Measurements from ENCODE around the gene SLC39A3. TPM values are rescaled to one million over a fixed set of nuclear protein-coding genes. Genes with fewer than 3 reads are reported as not detected.

SLC39A3 gene
- total RNA-seq, 1 donor from 2014 or later, result 52.2 TPM

DNA sequence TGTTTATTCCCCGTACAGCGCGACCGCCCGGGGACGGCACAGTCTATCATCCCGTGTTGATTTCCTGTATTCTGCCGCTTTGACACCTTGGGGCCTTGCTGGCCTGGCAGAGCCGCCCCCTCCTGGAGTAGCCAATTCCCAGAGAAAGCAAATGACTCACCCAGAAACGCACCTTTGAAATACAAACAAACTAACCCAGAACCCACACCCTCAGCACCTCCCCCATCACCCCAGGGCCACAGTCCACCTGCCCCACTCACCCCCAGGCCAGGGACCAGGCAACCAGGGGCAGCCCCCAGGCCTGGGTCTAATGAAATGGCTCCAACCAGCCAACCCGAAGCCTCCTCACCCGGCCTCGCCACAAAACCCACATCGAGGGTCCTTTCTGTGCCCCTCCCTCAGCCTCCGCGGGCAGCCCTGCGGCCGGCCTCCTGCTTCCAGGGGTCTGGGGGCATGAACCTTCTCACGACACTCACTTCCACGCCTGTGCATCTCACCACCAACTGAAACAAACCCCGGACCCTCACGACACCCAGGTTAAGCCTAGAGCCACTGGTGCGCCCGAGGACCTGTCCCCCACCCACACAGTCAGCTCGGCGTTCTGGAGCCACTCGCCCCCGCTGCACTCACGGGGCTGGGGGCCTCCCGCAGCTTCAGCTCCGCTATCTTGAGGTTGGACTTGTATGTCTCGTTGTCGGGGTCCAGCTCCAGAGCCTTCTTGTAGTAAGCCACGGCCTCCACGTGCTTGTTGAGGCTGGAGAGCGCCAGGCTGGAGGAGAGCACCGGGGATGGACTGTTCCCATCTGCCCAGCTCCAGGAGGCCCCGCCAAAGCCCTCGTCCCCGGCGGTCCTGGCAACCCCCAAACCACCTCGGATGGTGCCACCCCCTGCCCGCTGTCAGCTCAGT is 22.3 kb upstream of the SLC39A3 start:
- Mint-ChIP-seq H3K27me3 (no peaks in the 10 kb centered on the region), H3K36me3 (ENCODE audit: low read depth) (peaks cover 40% of the 10 kb centered on the region), H3K4me1 (no peaks in the 10 kb centered on the region), H3K9me3 (no peaks in the 10 kb centered on the region), H3K4me3 (no peak overlapping the region), H3K27ac (no peak overlapping the region)
- DNase-seq, result no peak
- intact Hi-C loops (cut with micrococcal nuclease), result no loop called here

GRCh38 chr19:2761309-2761677 is 21.5 kb upstream of the SLC39A3 start:
- Mint-ChIP-seq H3K27ac (no peak overlapping the region), H3K36me3 (ENCODE audit: low read depth) (peaks cover 38% of the 10 kb centered on the region), H3K4me1 (no peaks in the 10 kb centered on the region), H3K27me3 (no peaks in the 10 kb centered on the region), H3K4me3 (no peak overlapping the region), H3K9me3 (no peaks in the 10 kb centered on the region)
- intact Hi-C loops (cut with micrococcal nuclease), result no loop called here
- no peak for DNase-seq

- Mint-ChIP-seq H3K27me3 (no peaks in the 10 kb centered on the region), H3K4me3 (no peak overlapping the region), H3K27ac (no peak overlapping the region), H3K9me3 (no peaks in the 10 kb centered on the region), H3K4me1 (no peaks in the 10 kb centered on the region), H3K36me3 (ENCODE audit: low read depth) (peaks cover 42% of the 10 kb centered on the region)
- DNase-seq, result no peak
- intact Hi-C loops (cut with micrococcal nuclease), result no loop called here
These were observed 20.1 kb upstream of the SLC39A3 start for GRCh38 chr19:2759965-2760364.

GRCh38 chr19:2759362-2759761 is 19.5 kb upstream of the SLC39A3 start:
- no peaks in the 10 kb centered on the region for H3K4me1 Mint-ChIP-seq
- H3K36me3 Mint-ChIP-seq (ENCODE audit: low read depth), result peaks cover 40% of the 10 kb centered on the region
- no peaks in the 10 kb centered on the region for H3K27me3 Mint-ChIP-seq
- H3K27ac Mint-ChIP-seq, result no peak overlapping the region
- intact Hi-C loops (cut with micrococcal nuclease), result no loop called here
- no peak overlapping the region for H3K4me3 Mint-ChIP-seq
- no peaks in the 10 kb centered on the region for H3K9me3 Mint-ChIP-seq
- DNase-seq, result no peak

GRCh38 chr19:2758601-2759313 is 18.9 kb upstream of the SLC39A3 start:
- Mint-ChIP-seq H3K9me3 (no peaks in the 10 kb centered on the region), H3K27me3 (no peaks in the 10 kb centered on the region)
- intact Hi-C loops (cut with micrococcal nuclease), result no loop called here

GRCh38 chr19:2756921-2757881 is 17.4 kb upstream of the SLC39A3 start:
- peaks cover 2% of the 10 kb centered on the region for H3K4me1 Mint-ChIP-seq
- no peak overlapping the region for H3K4me3 Mint-ChIP-seq
- no peaks in the 10 kb centered on the region for H3K9me3 Mint-ChIP-seq
- no peak overlapping the region for H3K27ac Mint-ChIP-seq
- H3K36me3 Mint-ChIP-seq (ENCODE audit: low read depth), result peaks cover 35% of the 10 kb centered on the region
- DNase-seq, result no peak
- intact Hi-C loops (cut with micrococcal nuclease), result no loop called here
- H3K27me3 Mint-ChIP-seq, result no peaks in the 10 kb centered on the region

More at GRCh38 chr19:2758601-2759313, 18.9 kb upstream of the SLC39A3 start:
- H3K4me3 Mint-ChIP-seq, result no peak overlapping the region
- H3K27ac Mint-ChIP-seq, result no peak overlapping the region
- no peaks in the 10 kb centered on the region for H3K4me1 Mint-ChIP-seq
- DNase-seq, result no peak
- peaks cover 39% of the 10 kb centered on the region for H3K36me3 Mint-ChIP-seq (ENCODE audit: low read depth)

DNA sequence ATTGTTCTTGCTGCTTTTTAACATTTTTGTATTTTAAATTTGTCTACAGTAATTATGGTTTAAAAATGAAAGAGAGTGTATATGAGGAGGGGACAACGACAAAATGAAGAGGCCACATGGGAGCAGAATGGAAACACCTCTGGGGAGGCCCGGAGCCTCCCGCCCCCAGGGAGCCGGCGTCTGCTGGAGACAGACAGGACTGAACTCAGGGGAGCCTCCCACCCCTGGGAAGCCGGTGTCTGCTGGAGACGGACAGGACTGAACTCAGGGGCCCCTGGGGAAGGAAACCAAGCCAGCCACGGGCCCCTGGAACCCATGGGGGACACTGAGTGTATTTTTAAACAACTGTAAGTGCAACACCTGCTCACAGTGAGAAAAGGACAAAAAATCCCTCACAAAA is 16.7 kb upstream of the SLC39A3 start:
- peaks cover 2% of the 10 kb centered on the region for H3K4me1 Mint-ChIP-seq
- H3K27me3 Mint-ChIP-seq, result no peaks in the 10 kb centered on the region
- H3K36me3 Mint-ChIP-seq (ENCODE audit: low read depth), result peaks cover 30% of the 10 kb centered on the region
- no peak overlapping the region for H3K4me3 Mint-ChIP-seq
- intact Hi-C loops (cut with micrococcal nuclease), result no loop called here
- H3K27ac Mint-ChIP-seq, result no peak overlapping the region
- DNase-seq, result no peak
- no peaks in the 10 kb centered on the region for H3K9me3 Mint-ChIP-seq

- Mint-ChIP-seq H3K4me1 (peaks cover 2% of the 10 kb centered on the region), H3K27me3 (no peaks in the 10 kb centered on the region), H3K36me3 (ENCODE audit: low read depth) (peaks cover 30% of the 10 kb centered on the region), H3K27ac (no peak overlapping the region), H3K9me3 (no peaks in the 10 kb centered on the region), H3K4me3 (no peak overlapping the region)
- intact Hi-C loops (cut with micrococcal nuclease), result no loop called here
- DNase-seq, result no peak
These were observed 16.0 kb upstream of the SLC39A3 start for GRCh38 chr19:2755811-2756210.

- H3K4me1 Mint-ChIP-seq, result peaks cover 2% of the 10 kb centered on the region
- H3K27me3 Mint-ChIP-seq, result no peaks in the 10 kb centered on the region
- no peaks in the 10 kb centered on the region for H3K9me3 Mint-ChIP-seq
- intact Hi-C loops (cut with micrococcal nuclease), result no loop called here
- DNase-seq, result no peak
- H3K4me3 Mint-ChIP-seq, result no peak overlapping the region
- H3K27ac Mint-ChIP-seq, result no peak overlapping the region
- peaks cover 30% of the 10 kb centered on the region for H3K36me3 Mint-ChIP-seq (ENCODE audit: low read depth)
These were observed 15.6 kb upstream of the SLC39A3 start for GRCh38 chr19:2755448-2755705.

DNA sequence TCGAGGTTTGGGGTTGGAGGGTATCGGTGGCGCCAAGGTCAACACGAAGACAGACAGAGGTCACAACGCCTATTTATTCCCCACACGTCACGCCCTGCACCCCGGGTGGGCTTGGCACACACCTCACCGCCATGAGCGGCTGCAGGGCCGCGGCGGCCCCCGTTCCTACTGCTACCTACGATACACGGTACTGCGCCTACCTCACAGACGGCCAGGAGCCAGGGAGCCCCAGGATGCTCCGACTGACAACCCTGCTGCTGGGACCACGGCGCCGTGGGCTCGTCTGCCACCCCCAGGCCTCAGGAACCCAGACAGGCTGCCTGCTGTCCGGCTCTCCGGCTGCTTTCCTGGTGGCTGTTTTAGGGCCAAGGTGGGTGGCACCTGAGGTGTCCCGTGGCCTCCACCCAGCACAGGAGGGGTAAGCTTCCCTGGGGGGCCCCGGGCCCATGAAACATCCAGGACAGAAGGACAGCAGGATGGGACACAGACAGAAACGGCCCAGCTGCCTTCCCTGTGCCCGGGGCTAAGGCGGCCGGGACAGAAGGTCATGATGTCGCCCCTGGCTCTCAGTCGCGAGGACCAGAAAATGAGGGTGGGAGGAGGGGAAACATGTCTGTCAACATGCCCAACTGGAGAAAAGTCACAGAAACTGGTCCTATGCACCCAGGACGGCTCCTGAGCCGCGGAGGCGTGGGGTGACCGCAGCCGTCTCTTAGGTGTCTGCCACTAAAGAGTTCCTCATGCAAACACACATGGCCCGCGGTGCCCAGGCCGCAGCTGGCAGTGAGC is 15.0 kb upstream of the SLC39A3 start:
- no peak overlapping the region for H3K4me3 Mint-ChIP-seq
- intact Hi-C loops (cut with micrococcal nuclease), result no loop called here
- H3K9me3 Mint-ChIP-seq, result no peaks in the 10 kb centered on the region

DNA sequence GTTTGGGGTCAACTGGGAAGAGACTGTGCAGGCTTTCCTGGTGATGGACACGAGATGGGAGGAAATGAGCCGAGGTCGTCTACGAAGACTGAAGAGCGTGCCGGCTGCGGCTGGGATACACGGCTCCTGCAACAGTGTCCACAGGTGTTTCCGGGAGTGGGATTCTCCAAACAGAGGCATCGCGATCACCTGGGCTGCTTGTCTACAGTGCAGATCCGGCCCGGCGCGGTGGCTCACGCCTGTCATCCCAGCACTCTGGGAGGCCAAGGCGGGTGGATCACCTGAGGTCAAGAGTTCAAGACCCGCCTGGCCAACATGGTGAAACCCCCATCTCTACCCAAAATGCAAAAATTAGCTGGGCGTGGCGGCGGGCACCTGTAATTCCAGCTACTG is 11.6 kb upstream of the SLC39A3 start:
- Mint-ChIP-seq H3K27ac (no peak overlapping the region), H3K4me3 (no peak overlapping the region), H3K9me3 (no peaks in the 10 kb centered on the region), H3K36me3 (ENCODE audit: low read depth) (peaks cover 11% of the 10 kb centered on the region), H3K4me1 (peaks cover 2% of the 10 kb centered on the region), H3K27me3 (peaks cover 1% of the 10 kb centered on the region)
- no peak for DNase-seq
- intact Hi-C loops (cut with micrococcal nuclease), result no loop called here

More for the DNA sequence above, 15.0 kb upstream of the SLC39A3 start:
- H3K36me3 Mint-ChIP-seq (ENCODE audit: low read depth), result peaks cover 28% of the 10 kb centered on the region
- DNase-seq, result no peak
- H3K27ac Mint-ChIP-seq, result no peak overlapping the region
- no peaks in the 10 kb centered on the region for H3K27me3 Mint-ChIP-seq
- H3K4me1 Mint-ChIP-seq, result peaks cover 2% of the 10 kb centered on the region

DNA sequence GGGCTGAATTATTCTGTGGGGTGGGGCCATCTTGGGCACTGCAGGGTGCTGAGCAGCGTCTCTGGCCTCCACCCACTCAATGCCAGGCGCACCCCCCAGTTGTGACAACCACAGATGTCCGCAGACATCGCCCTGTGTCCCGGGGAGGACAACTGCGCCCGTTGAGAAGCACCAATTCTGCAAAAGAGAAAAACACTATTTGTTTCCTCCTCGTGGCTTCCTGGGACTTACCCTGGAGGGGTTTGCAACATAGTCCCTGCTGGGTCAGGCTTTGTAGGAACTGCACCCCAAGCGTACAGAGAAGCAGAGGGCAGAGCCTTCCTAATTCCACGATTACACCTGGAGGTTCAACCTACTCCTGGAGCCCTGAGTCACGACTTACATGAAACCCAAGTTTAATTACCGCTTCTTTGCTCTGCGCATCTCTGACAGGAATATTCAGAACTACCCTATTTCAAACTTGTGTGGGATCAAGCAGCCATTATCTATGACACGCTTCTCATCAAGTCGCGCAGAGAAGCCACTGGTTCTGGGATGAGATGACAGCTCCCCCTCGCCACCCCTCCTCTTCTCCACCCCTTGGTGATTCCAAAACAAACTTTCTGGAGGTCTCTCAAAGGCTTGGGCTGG is 11.1 kb upstream of the SLC39A3 start:
- Mint-ChIP-seq H3K4me3 (no peak overlapping the region), H3K36me3 (ENCODE audit: low read depth) (peaks cover 9% of the 10 kb centered on the region), H3K27me3 (peaks cover 1% of the 10 kb centered on the region), H3K4me1 (peaks cover 2% of the 10 kb centered on the region), H3K9me3 (no peaks in the 10 kb centered on the region), H3K27ac (no peak overlapping the region)
- intact Hi-C loops (cut with micrococcal nuclease), result no loop called here
- no peak for DNase-seq

DNA sequence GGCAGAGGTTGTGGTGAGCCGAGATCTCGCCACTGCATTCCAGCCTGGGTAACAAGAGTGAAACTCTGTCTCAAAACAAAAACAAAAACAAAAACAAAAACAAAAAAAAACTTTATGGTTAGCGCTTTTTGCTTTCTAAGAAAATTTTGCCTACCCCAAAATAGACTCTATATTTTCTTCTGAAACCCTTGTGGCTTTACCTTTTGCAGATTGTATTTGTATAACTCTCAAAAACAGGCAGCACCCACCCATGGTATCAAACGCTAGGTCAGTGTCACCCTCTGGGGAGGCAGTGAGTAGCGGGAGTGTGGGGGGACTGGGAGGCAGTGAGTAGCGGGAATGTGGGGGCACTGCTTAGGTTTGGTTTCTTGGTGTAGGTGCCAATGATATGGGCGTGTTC is 7.5 kb upstream of the SLC39A3 start:
- Mint-ChIP-seq H3K4me3 (no peak overlapping the region), H3K4me1 (no peaks in the 10 kb centered on the region), H3K36me3 (ENCODE audit: low read depth) (no peaks in the 10 kb centered on the region), H3K9me3 (no peaks in the 10 kb centered on the region), H3K27me3 (peaks cover 8% of the 10 kb centered on the region), H3K27ac (no peak overlapping the region)
- intact Hi-C loops (cut with micrococcal nuclease), result no loop called here
- no peak for DNase-seq

Data from activated CD4-positive, alpha-beta T cell treated with anti-CD3 and anti-CD28 coated beads, Interleukin-2, amount 10 ng/mL, durations not matched to agents 24 days and 14 days (primary cell).